ENCODE measurements around the gene PKP4.

The PKP4 gene

GRCh38 chr2:158656492-158657229, 199.9 kb downstream of the PKP4 start:
- TF ChIP-seq CTCF (IDR thresholded peaks at IDR 0.05; ENCODE audit: insufficient read depth, low read depth, low read length, missing control alignments), result no peak
- no peak for DNase-seq (ENCODE audit: low read depth)
- H3K4me3 ChIP-seq (ENCODE audit: low read length), result no peak overlapping the region

- no peak for TF ChIP-seq CTCF (IDR thresholded peaks at IDR 0.05; ENCODE audit: insufficient read depth, low read depth, low read length, missing control alignments)
- no peak overlapping the region for H3K4me3 ChIP-seq (ENCODE audit: low read length)
- no peak for DNase-seq (ENCODE audit: low read depth)
These were observed 201.6 kb downstream of the PKP4 start for GRCh38 chr2:158658396-158658795.

- no peak for TF ChIP-seq CTCF (IDR thresholded peaks at IDR 0.05; ENCODE audit: insufficient read depth, low read depth, low read length, missing control alignments)
- DNase-seq (ENCODE audit: low read depth), result peak; percentile 16
- no peak overlapping the region for H3K4me3 ChIP-seq (ENCODE audit: low read length)
These were observed 202.7 kb downstream of the PKP4 start for GRCh38 chr2:158659483-158659882.

- no peak overlapping the region for H3K4me3 ChIP-seq (ENCODE audit: low read length)
- TF ChIP-seq CTCF (IDR thresholded peaks at IDR 0.05; ENCODE audit: insufficient read depth, low read depth, low read length, missing control alignments), result no peak
- no peak for DNase-seq (ENCODE audit: low read depth)
These were observed 204.5 kb downstream of the PKP4 start for GRCh38 chr2:158661231-158661630.

- no peak overlapping the region for H3K4me3 ChIP-seq (ENCODE audit: low read length)
- TF ChIP-seq CTCF (IDR thresholded peaks at IDR 0.05; ENCODE audit: insufficient read depth, low read depth, low read length, missing control alignments), result no peak
- DNase-seq (ENCODE audit: low read depth), result no peak
These were observed 205.7 kb downstream of the PKP4 start for GRCh38 chr2:158662421-158662820.

GRCh38 chr2:158663796-158664195, 207.0 kb downstream of the PKP4 start:
- no peak for TF ChIP-seq CTCF (IDR thresholded peaks at IDR 0.05; ENCODE audit: insufficient read depth, low read depth, low read length, missing control alignments)

GRCh38 chr2:158664987-158665386, 208.2 kb downstream of the PKP4 start:
- no peak overlapping the region for H3K4me3 ChIP-seq (ENCODE audit: low read length)
- DNase-seq (ENCODE audit: low read depth), result no peak
- no peak for TF ChIP-seq CTCF (IDR thresholded peaks at IDR 0.05; ENCODE audit: insufficient read depth, low read depth, low read length, missing control alignments)

More at GRCh38 chr2:158663796-158664195, 207.0 kb downstream of the PKP4 start:
- DNase-seq (ENCODE audit: low read depth), result no peak
- H3K4me3 ChIP-seq (ENCODE audit: low read length), result no peak overlapping the region

Measured in epithelial cell of esophagus (primary cell).